ENCODE data around the gene GOLGB1.
A peak's percentile ranks its signal among the peaks of the same experiment; 100 is the strongest.
"Not testable (repeated sequence)": the region's sequence is repeated elsewhere in the genome, so short reads cannot be mapped to it uniquely, and the experiment has no call there.

The GOLGB1 gene

GRCh38 chr3:121739902-121740301 lies 9.6 kb downstream of the GOLGB1 start:
- no peak for DNase-seq

DNA sequence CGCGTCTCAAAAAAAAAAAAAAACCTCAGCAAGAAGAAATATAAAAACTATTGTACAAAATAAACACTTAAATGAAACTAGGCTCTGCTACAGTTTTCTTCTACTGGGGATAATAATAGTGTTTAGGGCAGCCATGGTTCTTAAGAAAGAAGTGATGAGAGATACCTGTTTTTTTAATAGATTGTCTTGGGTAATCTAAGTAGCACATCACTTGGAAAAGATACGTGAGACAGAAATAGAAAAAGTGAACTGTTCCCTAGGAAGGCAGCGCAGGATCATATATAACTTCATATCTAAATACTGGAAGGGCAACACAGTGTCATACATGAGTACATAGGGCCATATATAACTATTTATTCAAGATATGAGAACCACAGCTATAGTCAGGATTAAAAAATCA lies 11.9 kb downstream of the GOLGB1 start:
- no peak for DNase-seq

DNA sequence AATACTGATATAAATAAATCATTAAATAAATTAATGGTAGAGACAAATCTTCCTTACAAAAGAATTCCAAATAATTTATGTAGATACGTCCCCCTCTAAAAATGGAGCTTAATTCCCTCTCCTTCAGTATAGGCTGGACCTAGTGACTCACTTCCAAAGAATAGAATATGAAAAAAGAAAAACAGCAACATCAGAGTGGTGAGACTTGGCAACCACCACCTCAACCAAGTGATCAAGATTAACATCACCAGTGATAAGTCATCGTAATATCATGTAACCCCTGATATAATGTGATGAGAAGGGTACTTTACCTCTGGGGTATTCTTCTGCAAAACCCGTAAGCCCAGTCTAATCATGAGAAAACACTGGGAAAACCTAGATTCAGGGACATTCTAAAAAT lies 13.4 kb downstream of the GOLGB1 start:
- DNase-seq = no peak

GRCh38 chr3:121735047-121735696 lies 14.4 kb downstream of the GOLGB1 start:
- DNase-seq = no peak

DNA sequence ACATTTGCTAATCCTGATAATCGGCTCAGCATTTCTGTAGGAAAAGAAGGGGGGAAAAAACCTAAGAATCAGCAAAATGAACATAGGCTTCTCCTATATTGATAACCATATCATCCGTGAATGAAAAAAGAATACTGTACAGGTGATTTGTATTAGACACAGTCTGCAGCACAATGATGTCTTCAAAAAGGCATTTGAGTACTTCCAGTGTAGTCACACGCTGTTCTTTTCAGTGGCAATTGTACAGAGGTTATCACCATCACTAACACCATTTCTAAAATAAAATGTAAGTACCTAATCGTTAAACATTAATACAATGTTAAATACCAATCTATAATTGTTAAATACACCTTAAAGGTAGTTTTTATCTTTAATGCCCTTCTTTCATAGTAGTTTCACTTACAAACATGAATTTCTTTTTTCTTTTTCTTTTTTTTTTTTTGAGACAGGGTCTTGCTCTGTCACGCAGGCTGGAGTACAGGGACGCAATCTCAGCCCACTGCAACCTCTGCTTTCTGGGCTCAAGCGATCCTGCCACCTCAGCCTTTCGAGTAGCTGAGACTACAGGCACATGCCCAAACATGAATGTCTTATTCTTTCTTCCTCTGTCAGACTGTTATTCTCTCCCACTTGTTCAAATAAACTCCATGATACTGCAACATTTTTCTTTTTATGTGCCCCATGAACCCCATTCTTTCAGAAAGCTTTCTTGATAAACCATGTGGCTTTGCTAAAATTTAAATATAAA lies 18.4 kb downstream of the GOLGB1 start:
- DNase-seq = no peak

GRCh38 chr3:121724130-121724529 lies 25.4 kb downstream of the GOLGB1 start:
- DNase-seq = no peak

DNA sequence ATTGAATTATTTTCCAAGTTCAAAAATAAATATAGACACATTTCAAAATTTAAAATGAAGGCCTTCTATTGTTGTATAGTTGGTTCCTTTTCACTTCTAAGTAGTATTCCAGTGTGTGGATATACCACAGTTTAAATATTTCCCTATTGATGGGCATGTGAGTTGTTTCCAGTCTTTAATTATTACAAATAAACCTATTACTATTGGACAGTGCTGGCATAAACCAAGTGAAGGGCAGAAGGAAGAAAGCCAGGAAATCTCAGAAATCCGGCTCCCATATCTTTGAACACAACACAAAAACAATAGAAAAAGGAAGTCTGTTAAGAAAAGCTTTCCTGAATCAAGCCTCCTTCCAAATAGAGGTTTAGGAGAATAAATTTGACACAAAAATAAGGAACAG lies 26.1 kb downstream of the GOLGB1 start:
- no peak for DNase-seq

- no peak for DNase-seq
Observed at GRCh38 chr3:121722411-121722810, 27.1 kb downstream of the GOLGB1 start.

DNA sequence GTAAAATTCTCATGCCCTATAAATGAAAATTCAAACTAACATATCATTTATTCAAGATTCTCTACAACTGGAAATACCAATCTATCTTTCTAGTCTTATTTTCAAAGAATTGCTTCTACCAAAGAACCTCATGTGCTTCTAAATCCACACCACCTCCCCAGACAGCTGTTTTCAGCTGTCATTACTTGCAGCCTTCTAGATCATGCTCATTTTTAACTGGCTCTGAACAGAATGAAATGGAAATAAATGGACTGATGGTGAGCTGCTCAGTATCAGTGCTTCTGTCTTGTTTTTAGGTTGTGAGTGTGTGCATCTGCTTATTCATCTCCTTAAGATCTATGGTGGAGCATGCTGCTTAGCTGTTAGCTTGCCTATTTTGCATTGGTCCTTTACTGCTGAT lies 29.4 kb downstream of the GOLGB1 start:
- DNase-seq = no peak

GRCh38 chr3:121719423-121719822 lies 30.1 kb downstream of the GOLGB1 start:
- DNase-seq = no peak

- DNase-seq = peak; percentile 36
Observed at GRCh38 chr3:121718205-121718846, 31.2 kb downstream of the GOLGB1 start.

DNA sequence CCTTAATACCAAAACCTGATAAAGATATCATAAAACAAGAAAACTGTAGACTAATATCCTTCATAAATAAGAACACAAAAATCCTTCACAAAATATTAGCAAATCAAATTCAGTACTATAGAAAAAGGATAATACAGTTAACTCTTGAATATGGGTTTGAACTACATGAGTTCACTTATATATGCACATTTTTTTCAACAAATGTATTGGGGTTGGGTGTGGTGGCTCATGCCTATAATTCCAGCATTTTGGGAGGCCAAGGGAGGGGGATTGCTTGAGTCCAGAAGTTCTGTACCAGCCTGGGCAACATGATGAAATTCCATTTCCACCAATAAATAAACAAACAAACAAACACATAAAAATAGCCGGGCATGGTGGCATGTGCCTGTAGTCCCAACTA lies 39.2 kb downstream of the GOLGB1 start:
- no peak for DNase-seq

DNA sequence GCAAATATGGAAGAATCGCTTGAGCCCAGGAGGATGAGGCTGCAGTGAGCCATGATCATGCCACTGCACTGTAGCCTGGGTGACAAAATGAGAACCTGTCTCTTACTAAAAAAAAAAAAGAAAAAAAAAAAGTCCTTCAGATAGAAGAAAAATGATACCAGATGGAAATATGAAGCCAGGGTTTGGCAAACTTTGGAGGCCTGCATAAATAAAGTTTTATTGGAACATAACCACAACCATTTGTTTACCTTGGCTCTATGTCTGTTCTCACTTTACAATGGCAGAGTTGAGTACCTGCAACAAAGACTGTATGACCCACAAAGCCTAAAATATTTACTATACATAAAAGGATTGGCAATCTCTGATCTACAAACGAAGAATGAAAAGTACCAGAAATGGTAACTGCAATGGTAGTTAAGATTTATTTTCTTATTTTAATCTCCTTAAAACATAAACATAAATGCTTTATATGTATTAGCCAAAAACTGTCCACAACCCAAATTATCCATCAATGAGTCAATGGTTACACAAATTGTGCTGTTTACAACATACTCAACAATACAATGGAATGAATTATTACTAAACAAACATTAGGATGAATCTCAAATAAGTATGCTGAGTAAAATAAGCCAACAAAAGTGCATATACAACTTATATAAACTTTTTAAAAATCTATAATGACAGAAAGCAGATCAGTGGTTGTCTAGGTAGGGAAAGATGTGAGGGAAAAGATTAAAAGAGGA lies 41.8 kb downstream of the GOLGB1 start:
- DNase-seq = no peak

DNA sequence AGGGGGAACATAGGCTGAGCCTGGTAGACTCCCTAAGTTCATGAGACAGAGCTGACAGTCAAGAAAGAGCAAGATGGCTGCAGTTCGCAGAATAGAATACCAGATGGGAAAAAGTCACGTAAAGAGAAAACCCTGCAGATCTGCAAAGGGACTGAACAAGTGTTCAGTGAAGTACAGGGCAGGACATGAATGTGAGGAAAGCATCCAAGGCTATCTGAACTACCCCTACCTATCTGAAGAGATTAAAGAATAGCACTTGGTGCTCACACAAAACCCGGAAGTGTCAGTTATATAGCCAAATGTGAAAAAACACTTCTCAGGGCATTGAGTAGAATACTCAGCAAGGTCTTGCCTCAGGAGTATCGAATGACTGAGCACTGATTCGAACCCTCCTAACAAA lies 44.0 kb downstream of the GOLGB1 start:
- DNase-seq = no peak

- no peak for DNase-seq
Observed at GRCh38 chr3:121703973-121704372, 45.6 kb downstream of the GOLGB1 start.

DNA sequence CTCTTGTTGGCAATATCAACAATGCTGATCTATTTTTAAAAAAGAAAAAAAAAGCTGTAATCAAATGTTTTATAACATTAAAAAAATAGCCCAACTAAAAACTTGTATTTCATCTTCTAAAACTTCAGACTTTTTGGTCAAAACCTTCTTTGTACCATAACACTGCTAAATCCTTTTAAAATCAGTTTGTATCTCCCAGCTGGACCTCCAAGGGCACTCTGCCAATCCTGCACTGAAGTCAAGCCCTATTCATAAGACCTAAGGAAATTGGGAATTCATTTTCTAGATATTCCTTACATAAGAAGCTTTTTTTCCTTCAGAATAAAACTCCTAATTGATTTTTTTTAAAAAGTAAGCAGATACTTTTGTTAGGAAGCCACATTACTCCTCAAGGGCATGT lies 50.6 kb downstream of the GOLGB1 start:
- DNase-seq = no peak

DNA sequence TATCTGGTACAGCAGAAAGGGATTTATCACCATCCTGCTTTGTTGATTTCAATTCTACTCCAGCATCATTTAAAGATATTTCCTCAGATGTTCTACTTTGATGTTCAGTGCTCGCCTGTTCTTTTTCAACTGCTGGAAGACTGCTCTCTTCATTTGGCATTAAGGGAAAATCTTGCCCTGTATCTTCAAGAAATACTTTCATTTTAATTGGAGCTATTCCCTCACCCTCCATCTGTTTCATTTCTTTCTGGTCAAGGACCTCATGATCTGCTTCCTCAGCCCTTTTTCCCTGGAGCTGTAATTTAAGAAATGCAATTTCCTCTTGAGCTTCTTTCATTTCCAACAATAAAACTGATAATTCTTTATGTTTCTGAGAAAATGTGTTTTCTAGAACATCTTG lies 51.1 kb downstream of the GOLGB1 start:
- no peak for DNase-seq

DNA sequence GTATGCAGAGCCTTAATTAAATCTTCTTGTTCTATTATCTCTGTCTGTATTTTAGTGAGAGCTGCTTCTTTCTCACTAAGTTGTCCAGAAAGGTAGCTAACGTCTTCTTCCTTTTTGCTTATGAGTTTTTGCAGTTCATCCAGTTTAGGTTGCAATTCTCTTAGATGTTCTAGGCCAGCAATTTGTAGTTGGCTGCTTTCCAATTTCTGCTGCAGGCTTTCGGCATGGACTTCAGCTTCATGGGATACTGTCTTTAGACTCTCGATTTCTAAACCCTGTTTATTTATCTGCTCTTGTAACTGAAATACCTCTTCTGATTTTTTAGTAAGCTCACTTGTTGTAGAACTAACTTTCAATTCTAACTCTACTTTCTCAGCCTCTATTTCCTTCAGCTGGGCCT lies 53.4 kb downstream of the GOLGB1 start:
- no peak for DNase-seq

DNA sequence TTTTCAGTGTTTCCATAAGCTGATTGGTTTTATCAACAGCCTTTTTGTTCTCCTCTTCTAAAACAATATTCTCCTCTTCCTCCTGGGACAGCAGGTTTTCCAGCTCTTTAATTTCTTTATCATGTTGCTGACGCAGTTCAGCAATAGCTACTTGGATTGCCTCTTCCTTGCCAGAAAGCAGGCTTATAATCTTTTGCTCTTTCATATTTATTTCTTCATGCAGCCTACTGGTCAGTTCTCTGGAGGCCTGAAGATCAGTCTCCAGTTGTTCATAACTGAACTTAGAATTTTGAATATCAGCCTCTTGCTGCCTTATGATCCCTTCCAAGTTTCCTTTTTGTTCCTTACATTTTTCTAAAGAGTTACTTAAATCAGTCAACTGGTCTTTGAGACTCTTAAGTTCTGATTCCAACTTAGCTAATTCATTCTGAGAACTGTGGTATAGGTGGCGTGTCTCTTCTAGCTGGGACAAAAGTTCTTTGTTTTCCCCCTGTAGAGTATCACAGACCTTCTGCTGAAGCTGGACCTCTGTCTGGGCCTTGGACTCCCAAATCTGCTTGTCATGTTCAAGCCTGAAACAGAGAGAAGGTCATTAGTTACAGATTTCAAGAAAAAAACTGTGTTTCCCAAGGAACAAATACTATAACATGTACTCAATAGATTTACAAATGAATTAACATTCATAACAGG lies 57.4 kb downstream of the GOLGB1 start:
- no peak for DNase-seq

GRCh38 chr3:121690777-121691405 lies 58.6 kb downstream of the GOLGB1 start:
- no peak for DNase-seq

DNA sequence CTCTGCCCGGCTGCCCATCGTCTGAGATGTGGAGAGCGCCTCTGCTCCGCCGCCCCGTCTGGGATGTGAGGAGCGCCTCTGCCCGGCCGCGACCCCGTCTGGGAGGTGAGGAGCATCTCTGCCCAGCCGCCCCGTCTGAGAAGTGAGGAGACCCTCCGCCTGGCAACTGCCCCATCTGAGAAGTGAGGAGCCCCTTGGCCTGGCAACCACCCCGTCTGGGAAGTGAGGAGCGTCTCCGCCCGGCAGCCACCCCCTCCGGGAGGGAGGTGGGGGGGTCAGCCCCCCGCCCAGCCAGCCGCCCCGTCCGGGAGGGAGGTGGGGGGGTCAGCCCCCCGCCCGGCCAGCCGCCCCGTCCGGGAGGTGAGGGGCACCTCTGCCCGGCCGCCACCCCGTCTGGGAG lies 60.8 kb downstream of the GOLGB1 start:
- DNase-seq = not testable (repeated sequence)

DNA sequence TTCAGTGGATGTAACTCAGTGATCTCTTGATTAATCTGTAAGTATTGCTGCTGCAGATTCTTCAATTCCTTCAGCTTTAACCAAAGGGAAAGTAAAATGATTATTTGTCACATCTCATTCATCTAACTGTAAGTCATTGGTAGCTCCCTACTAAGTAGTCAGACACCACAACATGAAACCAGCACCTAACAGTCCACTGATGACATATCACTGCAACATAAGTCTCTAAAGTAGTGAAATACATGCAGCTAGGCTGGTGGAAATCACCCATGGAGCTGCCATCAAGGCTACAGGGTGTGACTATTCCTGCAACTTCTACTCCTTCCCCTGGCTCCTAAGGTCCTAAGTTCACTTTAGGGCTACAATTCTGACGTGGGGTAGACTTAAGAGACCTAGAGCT lies 67.7 kb downstream of the GOLGB1 start:
- DNase-seq = no peak
